K562 (cell line): ENCODE measurements around the gene EGR2. TPM values are rescaled to one million over a fixed set of nuclear protein-coding genes. Genes with fewer than 3 reads are reported as not detected.

Experiments
- BACH1 ChIP-seq: fragments of 200-800 bp; sonication (Bioruptor generic); IDR thresholded peaks from 2 replicates; pipeline ENCODE4 v1.6.1; 2016; ENCODE audit warnings: missing genetic modification characterization, missing compliant biosample characterization
- CBX2 ChIP-seq: fragments of 200-600 bp; sonication (generic); IDR thresholded peaks from one replicate; pipeline ENCODE4 v1.6.1; 2012; ENCODE audit warnings: mild to moderate bottlenecking, low read length, inconsistent platforms; ENCODE audit not compliant: insufficient read depth, poor library complexity, severe bottlenecking
- CBX3 ChIP-seq, 2 experiments: IDR thresholded peaks; 1 replicate in 1 of 2; 2 replicates in 1 of 2; pipeline ENCODE4 v1.6.1; 2012; ENCODE audit warnings: inconsistent platforms in 2 of 2, low read length in 2 of 2, borderline replicate concordance in 1 of 2, control low read depth in 1 of 2
- HCFC1 ChIP-seq: IDR thresholded peaks from 2 replicates; pipeline ENCODE4 v1.6.1; 2012; ENCODE audit warnings: low read depth, low read length, improper control_type of control experiment
- KLF16 ChIP-seq: IDR thresholded peaks from 2 replicates; pipeline ENCODE4 v1.6.1; 2016; ENCODE audit warnings: antibody characterized with exemption
- MAFK ChIP-seq: IDR thresholded peaks from 2 replicates; pipeline ENCODE4 v1.6.1; 2011; ENCODE audit warnings: low read length, improper control_type of control experiment
- NCOA2 ChIP-seq, 2 experiments: fragments of 450-650 bp; IDR thresholded peaks; 2 replicates each; pipeline ENCODE4 v1.6.1; 2018; ENCODE audit warnings: mild to moderate bottlenecking in 2 of 2, moderate library complexity in 1 of 2; ENCODE audit not compliant: partially characterized antibody in 2 of 2
- POLR2H ChIP-seq: IDR thresholded peaks from 2 replicates; pipeline ENCODE4 v1.6.1; 2016; ENCODE audit warnings: missing genetic modification characterization, low read depth, mild to moderate bottlenecking, control low read depth, missing compliant biosample characterization, moderate library complexity
- SMARCE1 ChIP-seq: fragments of 450-650 bp; IDR thresholded peaks from 2 replicates; pipeline ENCODE4 v1.7.1; 2016; ENCODE audit warnings: mild to moderate bottlenecking
- SNIP1 ChIP-seq: fragments of 450-650 bp; IDR thresholded peaks from 2 replicates; pipeline ENCODE4 v1.7.1; 2017; ENCODE audit warnings: low read depth, mild to moderate bottlenecking
- ZNF282 ChIP-seq: sonication (generic); formaldehyde crosslinking; IDR thresholded peaks from 2 replicates; pipeline ENCODE4 v1.8.1; 2023; ENCODE audit warnings: missing genetic modification reagents
- polyA plus RNA-seq, 8 experiments: library from polyadenylated mRNA; depleted of rRNA in 4 of 8; stranded (reverse) in 5 of 8; unstranded in 3 of 8; fragments of >200 nt; fragmentation: Nextera tagmentation in 2 of 8; fragmentation: Illumina TruSeq in 1 of 8; extraction: Ambion mirVana in 2 of 8; extraction: Trizol in 1 of 8; gene quantifications; 2 replicates each; pipeline versions ENCODE4 v1.2.1 to v1.2.3, GENCODE V29; 2011 to 2014; ENCODE audit warnings: inconsistent platforms in 1 of 8, missing spikeins in 1 of 8
- total RNA-seq, 7 experiments: library from RNA; depleted of rRNA in 6 of 7; stranded (reverse); fragments of >200 nt in 6 of 7; fragmentation: Illumina TruSeq in 2 of 7; extraction: Trizol in 2 of 7; gene quantifications; 2 replicates each; pipeline versions ENCODE4 v1.2.1 to v1.2.3, GENCODE V29; 2011 to 2021; ENCODE audit warnings: low replicate concordance in 1 of 7
- TF ChIP-seq, protein P1 (sequence below): fragments of 450-650 bp; formaldehyde crosslinking; conservative IDR thresholded peaks from 2 replicates; pipeline ENCODE4 v1.4.0; 2022; ENCODE audit warnings: mild to moderate bottlenecking, missing genetic modification characterization
- TF ChIP-seq, protein P2 (sequence below): fragments of 200-800 bp; sonication (Bioruptor generic); IDR thresholded peaks from 2 replicates; pipeline ENCODE4 v1.6.1; 2017; ENCODE audit warnings: missing genetic modification characterization, missing compliant biosample characterization
- TF ChIP-seq, protein P3 (sequence below): IDR thresholded peaks from 2 replicates; pipeline ENCODE4 v1.6.1; 2011; ENCODE audit not compliant: insufficient read length; ENCODE audit errors: extremely low read depth
- TF ChIP-seq, protein P4 (sequence below): fragments of 250-450 bp; sonication (Bioruptor Pico); IDR thresholded peaks from 2 replicates; pipeline ENCODE4 v1.8.0; 2021; ENCODE audit warnings: moderate library complexity, mild to moderate bottlenecking, inconsistent platforms
- TF ChIP-seq, protein P5 (sequence below): fragments of 250-450 bp; sonication (Bioruptor Pico); IDR thresholded peaks from 2 replicates; pipeline ENCODE4 v1.4.0; 2020
- TF ChIP-seq, protein P6 (sequence below): fragments of 250-450 bp; sonication (Bioruptor Pico); IDR thresholded peaks from 2 replicates; pipeline ENCODE4 v1.5.0; 2021

EGR2 gene
- total and polyA plus RNA-seq, 9 of the 15 experiments (the other 6 are each of a cell fraction or from before 2014, with no cell fraction given) = 0.08 to 0.18 (median 0.12) TPM; not detected in 4

DNA sequence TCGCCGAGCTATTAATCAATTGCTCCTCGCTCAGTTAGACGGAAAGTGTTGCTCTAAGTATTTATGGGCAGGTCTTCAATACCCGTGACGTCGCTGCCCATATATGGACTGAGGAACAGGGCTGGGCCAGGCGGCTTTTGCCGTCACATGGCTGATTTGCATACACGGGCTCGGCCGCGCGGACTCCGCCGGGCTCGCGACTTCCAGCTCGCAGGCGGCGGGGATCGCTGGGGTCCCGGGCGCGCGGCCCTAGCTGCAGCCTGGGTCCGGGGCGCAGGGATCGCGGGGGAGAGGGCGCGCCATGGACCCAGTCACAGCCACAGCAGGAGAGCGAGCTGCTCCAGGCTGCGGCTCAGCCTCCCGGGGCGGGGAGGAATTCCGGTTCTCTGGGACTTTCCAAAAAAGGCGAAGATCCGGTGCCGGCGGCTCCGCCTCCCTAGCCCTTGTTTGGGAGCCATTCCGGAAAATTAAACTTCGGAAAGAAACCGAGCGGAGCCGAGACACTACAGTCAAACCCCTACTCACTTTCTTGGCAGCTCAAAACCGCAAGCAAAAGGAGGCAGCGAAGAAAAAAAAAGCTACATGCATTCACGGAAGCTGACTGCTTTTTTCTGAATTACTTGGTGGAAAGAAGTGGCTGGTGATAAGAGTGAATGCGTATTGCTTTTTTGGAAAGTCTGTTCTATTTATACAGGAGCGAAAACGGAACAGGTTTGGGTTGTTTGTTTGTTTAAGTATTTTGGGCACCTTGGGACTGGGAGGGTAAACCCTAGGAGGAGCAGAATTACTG lies at the start of gene EGR2 (continued):
- no peak for TF ChIP-seq MAFK
- TF ChIP-seq POLR2H (tag) = no peak
- no peak for TF ChIP-seq HCFC1
- no peak for TF ChIP-seq CBX2
- peak; percentile 89 for TF ChIP-seq SNIP1
- TF ChIP-seq, protein P1, sequence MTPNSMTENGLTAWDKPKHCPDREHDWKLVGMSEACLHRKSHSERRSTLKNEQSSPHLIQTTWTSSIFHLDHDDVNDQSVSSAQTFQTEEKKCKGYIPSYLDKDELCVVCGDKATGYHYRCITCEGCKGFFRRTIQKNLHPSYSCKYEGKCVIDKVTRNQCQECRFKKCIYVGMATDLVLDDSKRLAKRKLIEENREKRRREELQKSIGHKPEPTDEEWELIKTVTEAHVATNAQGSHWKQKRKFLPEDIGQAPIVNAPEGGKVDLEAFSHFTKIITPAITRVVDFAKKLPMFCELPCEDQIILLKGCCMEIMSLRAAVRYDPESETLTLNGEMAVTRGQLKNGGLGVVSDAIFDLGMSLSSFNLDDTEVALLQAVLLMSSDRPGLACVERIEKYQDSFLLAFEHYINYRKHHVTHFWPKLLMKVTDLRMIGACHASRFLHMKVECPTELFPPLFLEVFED (CRISPR knock-in tag) = no peak
- TF ChIP-seq, protein P2, sequence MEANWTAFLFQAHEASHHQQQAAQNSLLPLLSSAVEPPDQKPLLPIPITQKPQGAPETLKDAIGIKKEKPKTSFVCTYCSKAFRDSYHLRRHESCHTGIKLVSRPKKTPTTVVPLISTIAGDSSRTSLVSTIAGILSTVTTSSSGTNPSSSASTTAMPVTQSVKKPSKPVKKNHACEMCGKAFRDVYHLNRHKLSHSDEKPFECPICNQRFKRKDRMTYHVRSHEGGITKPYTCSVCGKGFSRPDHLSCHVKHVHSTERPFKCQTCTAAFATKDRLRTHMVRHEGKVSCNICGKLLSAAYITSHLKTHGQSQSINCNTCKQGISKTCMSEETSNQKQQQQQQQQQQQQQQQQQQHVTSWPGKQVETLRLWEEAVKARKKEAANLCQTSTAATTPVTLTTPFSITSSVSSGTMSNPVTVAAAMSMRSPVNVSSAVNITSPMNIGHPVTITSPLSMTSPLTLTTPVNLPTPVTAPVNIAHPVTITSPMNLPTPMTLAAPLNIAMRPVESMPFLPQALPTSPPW (CRISPR knock-in tag) = no peak
- no peak for TF ChIP-seq BACH1 (tag)
- TF ChIP-seq NCOA2 (IDR thresholded peaks at IDR 0.05; ENCODE audit: partially characterized antibody in 2 of 2) = no peak
- TF ChIP-seq, protein P3, sequence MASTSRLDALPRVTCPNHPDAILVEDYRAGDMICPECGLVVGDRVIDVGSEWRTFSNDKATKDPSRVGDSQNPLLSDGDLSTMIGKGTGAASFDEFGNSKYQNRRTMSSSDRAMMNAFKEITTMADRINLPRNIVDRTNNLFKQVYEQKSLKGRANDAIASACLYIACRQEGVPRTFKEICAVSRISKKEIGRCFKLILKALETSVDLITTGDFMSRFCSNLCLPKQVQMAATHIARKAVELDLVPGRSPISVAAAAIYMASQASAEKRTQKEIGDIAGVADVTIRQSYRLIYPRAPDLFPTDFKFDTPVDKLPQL = no peak
- TF ChIP-seq, protein P4, sequence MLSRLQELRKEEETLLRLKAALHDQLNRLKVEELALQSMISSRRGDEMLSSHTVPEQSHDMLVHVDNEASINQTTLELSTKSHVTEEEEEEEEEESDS = no peak
- TF ChIP-seq, protein P5, sequence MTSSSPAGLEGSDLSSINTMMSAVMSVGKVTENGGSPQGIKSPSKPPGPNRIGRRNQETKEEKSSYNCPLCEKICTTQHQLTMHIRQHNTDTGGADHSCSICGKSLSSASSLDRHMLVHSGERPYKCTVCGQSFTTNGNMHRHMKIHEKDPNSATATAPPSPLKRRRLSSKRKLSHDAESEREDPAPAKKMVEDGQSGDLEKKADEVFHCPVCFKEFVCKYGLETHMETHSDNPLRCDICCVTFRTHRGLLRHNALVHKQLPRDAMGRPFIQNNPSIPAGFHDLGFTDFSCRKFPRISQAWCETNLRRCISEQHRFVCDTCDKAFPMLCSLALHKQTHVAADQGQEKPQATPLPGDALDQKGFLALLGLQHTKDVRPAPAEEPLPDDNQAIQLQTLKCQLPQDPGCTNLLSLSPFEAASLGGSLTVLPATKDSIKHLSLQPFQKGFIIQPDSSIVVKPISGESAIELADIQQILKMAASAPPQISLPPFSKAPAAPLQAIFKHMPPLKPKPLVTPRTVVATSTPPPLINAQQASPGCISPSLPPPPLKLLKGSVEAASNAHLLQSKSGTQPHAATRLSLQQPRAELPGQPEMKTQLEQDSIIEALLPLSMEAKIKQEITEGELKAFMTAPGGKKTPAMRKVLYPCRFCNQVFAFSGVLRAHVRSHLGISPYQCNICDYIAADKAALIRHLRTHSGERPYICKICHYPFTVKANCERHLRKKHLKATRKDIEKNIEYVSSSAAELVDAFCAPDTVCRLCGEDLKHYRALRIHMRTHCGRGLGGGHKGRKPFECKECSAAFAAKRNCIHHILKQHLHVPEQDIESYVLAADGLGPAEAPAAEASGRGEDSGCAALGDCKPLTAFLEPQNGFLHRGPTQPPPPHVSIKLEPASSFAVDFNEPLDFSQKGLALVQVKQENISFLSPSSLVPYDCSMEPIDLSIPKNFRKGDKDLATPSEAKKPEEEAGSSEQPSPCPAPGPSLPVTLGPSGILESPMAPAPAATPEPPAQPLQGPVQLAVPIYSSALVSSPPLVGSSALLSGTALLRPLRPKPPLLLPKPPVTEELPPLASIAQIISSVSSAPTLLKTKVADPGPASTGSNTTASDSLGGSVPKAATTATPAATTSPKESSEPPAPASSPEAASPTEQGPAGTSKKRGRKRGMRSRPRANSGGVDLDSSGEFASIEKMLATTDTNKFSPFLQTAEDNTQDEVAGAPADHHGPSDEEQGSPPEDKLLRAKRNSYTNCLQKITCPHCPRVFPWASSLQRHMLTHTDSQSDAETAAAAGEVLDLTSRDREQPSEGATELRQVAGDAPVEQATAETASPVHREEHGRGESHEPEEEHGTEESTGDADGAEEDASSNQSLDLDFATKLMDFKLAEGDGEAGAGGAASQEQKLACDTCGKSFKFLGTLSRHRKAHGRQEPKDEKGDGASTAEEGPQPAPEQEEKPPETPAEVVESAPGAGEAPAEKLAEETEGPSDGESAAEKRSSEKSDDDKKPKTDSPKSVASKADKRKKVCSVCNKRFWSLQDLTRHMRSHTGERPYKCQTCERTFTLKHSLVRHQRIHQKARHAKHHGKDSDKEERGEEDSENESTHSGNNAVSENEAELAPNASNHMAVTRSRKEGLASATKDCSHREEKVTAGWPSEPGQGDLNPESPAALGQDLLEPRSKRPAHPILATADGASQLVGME (CRISPR knock-in tag) = no peak
- TF ChIP-seq KLF16 = no peak
- no peak for TF ChIP-seq ZNF282 (CRISPR knock-in tag)
- TF ChIP-seq, protein P6, sequence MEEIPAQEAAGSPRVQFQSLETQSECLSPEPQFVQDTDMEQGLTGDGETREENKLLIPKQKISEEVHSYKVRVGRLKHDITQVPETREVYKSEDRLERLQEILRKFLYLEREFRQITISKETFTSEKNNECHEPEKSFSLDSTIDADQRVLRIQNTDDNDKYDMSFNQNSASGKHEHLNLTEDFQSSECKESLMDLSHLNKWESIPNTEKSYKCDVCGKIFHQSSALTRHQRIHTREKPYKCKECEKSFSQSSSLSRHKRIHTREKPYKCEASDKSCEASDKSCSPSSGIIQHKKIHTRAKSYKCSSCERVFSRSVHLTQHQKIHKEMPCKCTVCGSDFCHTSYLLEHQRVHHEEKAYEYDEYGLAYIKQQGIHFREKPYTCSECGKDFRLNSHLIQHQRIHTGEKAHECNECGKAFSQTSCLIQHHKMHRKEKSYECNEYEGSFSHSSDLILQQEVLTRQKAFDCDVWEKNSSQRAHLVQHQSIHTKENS = no peak
- TF ChIP-seq SMARCE1 = no peak
- peak in 1 of 2 experiments; percentile 71; a peak in 1 of 3 replicates for TF ChIP-seq CBX3 (IDR thresholded peaks at IDR 0.05; ENCODE audit: borderline replicate concordance in 1 of 2, low read length in 2 of 2)
